NCI-H1092 treated with DMSO at 0.1 percent for 48 hours (cell line): ENCODE measurements around the gene MUC16.
"Not testable (repeated sequence)": the region's sequence is repeated elsewhere in the genome, so short reads cannot be mapped to it uniquely, and the experiment has no call there.

ENCODE experiments used
- DNase-seq: peaks from one replicate; lab custom pipeline; 2025; lab: John Stamatoyannopoulos, UW

The MUC16 gene

DNA sequence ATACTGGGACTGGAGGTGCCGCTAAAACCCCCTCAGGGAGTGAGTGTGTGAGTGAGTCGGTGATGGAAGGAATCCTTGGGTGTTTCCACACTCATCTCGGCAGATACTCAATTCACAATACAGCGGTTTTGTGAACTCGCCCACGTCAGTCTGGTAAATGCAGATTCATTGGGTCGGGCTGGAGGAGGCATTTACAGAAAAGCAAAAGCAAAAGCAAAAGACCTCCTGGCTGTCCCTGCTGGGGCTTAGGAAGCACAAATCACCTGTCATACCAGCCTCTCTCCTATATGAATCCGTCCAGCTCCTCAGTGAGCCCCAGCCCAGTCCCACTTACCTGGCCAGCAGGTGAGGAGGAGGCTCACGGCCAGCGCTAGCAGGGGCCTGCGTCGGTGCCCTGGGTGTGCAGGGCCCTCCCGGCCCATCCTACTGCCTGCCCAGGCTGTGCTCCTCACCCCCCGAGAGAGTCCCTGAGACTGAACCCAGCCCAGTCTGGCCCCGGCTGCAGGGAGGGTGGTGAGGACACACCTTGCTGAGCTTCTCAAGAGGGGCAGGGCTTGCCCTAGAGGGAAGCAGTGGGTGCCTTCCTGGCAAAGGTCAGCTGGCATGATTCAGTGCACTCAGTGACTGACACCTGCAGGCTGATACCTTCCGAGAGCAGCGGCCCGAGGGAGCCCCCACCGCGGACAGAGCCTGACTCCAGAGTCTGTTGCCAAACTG, at the start of gene MUC16:
MUC16 (minus strand) TSS at position 475 of the 717 bp plus-strand sequence.
- no peak for DNase-seq

DNA sequence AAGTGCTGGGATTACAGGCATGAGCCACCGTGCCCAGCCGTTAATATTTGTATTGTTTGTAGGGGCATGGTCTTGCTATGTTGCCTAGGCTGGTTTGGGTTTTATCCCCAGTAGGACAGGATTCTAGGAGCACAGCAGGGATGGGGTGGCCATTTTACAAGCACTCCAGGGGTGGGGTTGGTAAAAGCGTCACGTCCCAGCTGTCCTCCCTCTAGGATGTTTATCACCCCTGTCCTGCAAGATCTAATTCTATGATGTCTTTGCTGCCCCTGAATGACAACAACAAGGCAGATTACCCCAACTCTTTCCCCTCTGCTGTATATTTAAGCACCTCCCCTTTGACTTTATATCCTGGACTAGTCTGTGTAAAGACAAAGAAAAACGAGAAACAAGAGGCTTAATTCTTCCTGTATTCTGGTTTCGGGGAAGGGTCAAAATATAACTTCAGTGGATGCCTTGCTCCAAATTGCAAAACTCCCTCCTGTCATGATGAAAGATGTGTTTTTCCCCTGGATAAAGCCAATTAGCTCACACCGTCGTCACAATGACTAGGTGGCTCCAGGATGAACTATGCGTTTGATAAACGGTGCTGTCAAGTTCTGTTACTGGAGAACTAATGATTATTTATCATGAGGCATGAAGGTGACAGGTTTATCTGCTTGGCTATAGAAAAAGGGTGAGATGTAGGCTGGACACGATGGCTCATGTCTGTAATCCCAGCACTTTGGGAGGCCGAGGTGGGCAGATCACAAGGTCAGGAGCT, 48.9 kb upstream of the MUC16 start:
- DNase-seq, result no peak

DNA sequence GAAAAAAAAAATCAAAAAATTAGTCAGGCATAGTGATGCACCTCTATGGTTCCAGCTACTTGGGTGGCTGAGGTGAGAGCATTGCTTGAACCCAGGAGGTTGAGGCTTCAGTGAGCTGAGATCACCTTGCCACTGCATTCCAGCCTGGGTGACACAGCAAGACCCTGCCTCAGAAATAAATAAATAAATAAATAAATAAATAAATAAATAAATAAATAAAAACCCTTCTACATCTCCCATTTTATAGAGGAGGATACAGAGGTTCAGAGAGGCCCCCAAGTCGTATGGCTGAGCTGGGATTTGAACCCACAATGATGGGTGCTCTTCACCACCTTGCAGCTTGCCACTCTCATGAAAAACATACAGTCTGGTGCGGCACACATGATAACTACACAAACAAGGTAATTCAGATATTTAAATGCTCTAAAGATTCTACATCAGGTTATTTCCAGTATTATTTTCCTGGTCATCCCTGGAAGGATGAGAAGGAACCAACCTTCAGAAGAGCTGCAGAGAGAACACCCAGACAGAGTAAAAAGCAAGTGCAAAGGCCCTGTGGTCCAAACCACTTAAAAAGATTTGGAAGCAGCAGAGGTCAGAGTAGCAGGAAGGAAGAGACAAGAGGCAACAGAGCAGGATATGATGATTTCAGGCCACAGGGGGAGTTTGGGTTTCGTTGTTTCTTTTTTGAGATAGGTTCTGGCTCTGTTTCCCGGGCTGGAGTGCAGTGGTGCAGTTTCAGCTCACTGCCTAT, 47.5 kb upstream of the MUC16 start:
- DNase-seq, result no peak

DNA sequence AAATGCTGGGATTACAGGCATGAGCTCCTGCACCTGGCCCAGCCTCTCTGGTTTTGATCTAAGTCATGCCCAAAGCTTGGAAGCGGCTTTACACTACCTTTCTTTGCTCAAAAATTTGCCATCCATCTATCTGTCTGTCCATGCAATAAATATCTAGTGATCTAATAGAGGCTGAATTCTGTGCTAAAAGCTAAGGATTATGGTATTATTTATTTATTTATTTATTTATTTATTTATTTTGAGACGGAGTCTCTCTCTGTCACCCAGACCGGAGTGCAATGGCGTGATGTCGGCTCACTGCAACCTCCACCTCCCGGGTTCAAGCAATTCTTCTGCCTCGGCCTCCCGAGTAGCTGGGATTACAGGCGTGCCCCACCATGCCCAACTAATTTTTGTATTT, 45.9 kb upstream of the MUC16 start:
- DNase-seq, result not testable (repeated sequence)

DNA sequence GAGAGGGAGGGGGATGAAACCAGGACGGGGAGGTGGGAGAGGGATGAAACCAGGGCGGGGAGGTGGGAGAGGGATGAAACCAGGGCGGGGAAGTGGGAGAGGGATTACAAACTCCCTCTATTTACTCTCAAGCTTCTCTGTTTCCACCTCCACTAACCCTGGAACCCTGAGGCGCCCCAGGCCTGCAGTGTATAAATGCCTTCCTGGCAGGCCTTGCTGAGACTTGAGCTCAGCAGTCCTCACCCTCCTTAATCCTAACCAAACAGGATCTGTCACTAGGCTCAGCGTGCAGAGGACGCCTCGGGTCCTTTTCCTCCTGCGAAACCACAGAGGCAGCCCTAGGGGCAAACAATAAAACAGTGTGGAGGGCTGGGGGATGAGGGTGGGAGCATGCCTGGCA, 44.6 kb upstream of the MUC16 start:
- DNase-seq, result no peak

DNA sequence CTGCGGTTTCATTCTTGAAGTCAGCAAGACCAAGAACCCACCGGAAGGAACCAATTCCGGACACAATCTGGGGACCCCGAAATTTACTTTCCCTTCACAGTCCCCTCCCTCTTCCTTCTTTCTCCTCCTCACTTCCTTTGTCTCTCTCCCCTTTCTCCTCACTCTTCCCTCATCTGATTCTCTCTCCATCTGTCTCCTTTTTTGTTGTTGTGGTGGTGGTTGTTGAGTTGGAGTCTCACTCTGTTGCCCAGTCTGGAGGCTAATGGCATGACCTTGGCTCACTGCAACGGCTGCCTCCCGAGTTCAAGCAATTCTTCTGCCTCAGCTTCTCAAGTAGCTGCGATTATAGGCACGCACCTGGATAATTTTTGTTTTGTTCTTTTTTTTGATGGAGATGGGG, 44.0 kb upstream of the MUC16 start:
- DNase-seq, result no peak

DNA sequence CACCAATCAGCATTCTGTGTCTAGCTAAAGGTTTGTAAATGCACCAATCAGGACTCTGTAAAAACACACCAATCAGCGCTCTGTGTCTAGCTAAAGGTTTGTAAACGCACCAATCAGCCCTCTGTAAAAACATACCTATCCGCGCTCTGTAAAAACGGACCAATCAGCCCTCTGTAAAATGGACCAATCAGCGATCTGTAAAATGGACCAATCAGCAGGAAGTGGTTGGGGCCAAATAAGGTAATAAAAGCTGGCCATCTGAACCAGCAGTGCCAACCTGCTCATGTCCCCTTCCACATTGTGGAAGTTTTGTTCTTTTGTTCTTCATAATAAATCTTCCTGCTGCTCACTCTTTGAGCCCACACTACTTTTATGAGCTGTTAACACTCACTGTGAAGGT, 43.5 kb upstream of the MUC16 start:
- DNase-seq, result not testable (repeated sequence)

DNA sequence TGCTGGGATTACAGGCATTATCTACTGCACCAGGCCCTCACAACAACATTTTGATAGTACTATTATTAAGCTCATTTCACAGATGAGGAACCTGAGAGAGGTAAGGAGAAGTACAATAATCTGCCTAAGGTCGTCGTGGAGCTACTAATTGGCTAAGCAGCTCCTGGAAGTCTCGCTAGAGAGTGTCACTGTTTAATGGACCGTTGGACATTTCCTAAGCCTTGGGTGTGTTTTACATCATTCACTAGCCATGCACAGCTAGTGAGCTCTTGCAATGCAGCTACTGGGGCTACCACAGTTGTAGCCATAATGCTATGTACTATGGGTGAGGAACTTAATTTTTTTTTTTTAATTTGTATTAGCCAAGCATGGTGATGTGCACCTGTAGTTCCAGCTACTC, 42.7 kb upstream of the MUC16 start:
- no peak for DNase-seq

DNA sequence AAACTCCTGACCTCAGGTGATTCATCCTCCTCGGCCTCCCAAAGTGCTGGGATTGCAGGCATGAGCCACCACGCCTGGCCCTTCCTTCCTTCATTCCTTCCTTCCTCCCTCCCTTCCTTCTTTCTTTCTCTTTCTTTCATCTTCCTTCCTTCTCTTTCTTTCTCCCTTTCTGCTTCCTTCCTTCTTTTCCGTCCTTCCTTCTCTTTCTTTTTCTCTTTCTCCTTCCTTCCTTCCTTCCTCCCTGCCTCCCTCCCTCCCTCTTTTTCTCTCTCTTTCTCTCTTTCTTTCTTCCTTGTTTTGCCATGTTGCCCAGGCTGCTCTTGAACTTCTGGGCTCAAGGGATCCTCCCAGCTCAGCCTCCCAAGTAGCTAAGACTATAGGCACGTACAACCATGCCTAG, 36.5 kb upstream of the MUC16 start:
- DNase-seq, result no peak

DNA sequence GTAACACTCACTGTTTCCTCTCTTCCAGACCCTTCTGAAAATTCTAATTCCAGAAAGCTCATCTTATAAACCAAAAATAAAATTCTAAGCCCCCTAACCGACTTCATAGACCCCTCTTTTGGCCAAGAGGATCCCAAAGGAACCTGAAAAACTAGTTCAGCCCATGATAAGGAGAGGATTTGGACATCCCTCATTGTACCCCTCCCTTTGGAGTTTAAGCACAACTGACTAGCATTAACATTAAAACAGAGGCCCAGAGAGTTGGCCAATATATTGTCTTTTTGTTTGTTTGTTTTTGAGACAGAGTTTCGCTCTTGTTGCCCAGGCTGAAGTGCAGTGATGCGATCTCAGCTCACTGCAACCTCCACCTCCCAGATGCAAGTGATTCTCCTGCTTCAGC, 34.2 kb upstream of the MUC16 start:
- DNase-seq, result no peak

DNA sequence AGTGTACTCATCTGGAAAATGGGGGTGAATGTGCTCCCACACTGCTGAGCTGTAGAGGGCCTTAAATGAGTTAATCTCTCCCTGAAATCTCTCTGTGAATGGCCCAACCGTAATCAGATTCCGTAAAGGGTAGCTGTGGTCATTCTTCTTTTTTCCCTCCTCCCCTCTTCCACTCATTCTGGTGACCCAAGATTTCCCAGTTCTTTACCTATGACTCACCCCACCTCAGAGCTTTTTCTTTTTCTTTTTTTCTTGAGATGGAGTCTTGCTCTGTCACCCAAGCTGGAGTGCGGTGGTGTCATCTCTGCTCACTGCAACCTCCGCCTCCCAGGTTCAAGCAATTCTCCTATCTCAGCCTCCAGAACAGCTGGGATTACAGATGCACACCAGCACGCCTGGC, 33.3 kb upstream of the MUC16 start:
- DNase-seq, result no peak

DNA sequence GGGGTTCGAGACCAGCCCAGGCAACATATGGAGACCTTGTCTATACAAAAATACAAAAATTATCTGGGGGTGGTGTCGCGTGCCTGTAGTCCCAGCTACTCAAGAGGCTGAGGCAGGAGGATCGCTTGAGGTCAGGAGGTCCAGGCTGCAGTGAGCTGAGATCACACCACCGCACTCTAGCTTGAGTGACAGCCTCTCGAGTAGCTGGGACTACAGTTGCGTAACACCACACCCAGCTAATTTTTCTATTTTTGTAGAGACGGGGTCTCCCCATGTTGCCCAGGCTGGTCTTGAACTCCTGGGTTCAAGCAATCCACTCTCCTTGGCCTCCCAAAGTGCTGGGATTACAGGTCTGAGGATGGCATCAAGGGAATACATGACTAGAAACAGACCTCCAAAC, 30.8 kb upstream of the MUC16 start:
- DNase-seq, result no peak

DNA sequence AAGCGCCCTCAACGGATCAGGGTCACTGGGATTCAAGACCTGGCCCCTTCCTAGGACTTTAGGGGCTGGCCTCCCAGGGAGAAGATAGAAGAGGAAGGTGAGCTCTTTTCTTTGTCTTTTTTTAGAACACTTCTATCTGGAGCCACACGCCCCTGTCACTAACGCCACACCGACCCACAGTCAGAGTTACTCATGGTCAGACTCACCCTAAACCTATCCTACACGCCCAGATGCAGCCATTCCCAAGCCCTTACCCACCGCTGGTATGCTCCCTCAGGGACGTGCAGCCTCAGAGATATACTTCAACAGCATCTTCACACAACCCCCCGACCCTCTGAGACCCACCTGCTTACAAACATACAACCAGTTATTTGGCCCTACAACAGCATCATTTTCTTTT, 29.9 kb upstream of the MUC16 start:
- no peak for DNase-seq

DNA sequence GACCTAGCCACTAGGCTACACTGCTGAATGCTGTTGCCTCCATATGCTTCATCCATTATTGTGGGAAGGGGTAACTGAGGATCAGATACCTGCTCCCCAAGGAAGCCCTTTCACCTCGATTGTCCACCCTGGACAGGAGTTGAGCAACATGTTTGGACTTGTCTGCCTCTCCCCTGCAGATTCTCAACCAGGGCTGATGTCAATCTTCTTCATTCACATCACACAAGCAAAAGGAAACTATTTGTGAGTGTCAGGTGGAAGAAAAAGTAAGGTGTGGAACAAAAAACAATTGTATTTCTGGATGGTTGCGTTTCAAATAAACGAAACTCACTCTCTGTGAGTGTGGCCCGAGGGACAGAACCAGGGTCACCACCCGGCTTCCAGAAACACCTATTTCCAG, 29.5 kb upstream of the MUC16 start:
- no peak for DNase-seq

DNA sequence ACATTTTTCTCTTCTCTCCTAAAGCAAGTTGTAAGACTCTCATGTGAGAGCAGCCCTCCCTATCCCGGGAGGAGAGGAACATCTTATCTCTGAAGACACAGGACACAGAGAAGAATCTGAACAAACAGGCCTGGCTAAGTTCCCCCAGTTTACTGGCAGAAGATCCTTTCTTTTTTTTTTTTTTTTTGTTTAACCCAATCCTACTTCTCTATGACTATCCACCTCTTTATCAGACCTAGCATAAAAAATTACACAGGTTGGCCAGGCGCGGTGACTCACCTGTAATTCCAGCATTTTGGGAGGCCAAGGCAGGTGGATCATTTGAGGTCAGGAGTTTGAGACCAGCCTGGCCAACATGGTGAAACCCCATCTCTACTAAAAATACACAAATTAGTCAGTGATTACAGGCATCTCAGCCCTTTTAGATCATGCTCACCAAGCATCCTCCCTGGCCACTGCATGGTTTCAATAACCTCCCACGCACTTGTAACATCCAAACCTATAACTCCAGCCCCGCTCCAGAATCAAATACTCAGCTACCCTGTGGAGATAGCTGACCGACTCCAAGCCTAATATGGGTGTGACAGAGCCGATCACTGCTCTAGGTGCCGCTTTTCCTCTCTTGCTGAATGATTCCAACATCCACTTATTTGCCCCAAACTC, 27.3 kb upstream of the MUC16 start:
- no peak for DNase-seq

DNA sequence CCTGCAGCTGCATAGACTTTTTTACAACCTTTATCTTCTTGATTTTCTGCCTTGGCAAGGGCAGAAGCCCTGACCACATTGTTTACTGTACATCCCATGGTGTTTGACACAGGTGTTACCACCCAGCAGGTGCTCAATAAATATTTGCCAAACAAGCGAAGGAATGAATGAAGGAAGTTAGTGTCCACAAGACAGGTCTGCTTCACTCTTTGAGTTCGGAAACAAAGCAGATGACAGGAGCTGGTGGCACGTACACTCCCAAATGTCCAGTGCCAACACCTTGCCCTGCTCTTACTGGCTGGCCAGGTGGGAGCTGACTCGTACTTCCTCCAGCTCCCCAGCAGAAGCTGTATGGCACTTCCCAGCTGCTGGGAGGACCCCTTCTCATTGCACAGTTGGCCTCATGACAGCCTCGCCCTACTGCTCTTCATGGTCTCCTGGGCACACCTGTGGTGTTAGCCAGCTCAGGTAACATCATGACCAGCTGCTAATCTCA, 22.0 kb upstream of the MUC16 start:
- DNase-seq, result no peak

DNA sequence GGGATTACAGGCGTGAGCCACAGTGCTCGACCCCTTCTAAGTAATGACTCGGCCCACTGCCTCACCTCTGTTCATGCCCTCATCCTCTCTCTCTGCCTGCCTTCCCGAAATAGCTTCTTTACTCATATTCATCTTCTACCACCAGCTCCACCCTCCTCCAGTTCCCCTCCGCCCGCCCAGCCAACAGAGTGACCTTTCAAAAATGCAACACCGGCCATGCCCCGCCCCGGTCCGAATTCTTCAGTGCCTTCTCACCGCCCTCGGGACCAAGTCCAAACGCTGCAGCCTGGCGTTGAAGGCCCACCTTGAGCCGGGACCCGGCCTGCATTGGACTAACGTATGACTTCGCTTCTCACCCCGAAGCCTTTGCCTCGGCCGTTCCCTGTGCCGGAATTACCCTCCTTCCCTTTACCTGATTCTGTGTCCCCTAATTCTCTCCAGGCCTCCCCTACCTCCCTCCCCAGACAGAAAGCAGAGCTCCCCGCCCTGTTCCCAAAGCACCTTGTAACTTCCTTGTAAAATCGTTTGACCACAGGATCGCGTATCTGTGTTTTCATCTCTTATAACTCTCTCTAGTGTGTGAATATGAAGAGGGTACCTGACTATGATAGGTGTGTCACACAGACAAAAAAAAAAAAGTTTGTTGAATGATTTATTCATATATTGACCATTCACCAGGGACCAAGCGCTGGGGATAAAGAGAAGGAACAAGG, 8.1 kb upstream of the MUC16 start:
- no peak for DNase-seq

DNA sequence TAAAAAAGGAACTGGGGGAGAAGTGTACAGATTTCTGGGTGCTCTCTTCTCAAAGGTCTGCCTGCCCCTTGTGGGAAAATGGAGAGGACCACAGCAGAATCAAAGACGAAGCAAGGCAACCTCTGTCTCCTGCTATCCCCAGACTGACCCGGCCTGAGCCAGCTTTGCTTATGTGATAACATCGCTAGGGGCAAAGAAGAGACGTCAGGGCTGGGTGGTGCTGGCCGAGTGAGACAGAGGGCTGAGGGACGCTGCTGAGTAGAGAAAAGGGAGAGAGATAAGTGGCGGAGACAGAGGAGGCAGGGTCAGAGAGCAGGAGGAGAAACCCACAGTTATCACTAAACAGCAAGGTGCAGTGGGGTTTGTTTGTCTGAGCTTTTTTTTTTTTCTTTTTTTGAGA, 4.6 kb upstream of the MUC16 start:
- DNase-seq, result no peak

DNA sequence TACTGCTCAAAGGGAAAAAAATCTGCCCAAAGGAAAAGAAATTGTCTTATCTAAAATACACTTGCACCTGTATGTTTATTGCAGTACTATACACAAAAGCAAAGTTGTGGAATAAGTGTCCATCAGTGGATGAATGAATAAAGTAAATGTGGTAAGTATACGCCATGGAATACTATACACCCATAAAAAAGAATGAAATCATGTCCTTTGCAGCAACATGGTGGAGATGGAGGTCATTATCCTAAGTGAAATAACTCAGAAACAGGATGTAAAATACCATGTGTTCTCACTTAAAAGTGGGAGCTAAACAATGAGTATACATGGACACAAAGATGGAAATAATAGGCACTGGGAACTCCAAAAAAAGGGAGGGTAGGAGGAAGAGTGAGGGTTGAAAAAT, 3.8 kb upstream of the MUC16 start:
- no peak for DNase-seq

DNA sequence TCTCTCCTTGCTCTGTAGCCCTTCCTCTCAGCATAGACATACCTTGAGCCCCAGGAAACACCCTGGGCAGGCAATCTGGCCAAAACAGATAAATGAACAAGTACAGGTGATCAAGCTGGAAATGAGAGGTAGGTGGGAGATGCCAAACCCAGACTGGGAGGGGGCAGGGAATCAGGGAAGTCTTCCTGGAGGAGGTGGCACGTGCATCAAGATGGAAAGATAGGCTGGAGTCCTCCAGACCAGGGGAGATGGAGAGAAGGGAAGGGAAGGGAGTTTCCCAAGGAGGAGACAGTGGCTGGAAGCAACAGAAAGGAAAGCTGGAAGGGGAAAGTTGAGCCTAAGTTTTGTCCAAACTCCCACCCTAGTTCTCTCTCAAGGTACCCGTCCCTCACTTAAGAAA, 1.7 kb upstream of the MUC16 start:
- no peak for DNase-seq

DNA sequence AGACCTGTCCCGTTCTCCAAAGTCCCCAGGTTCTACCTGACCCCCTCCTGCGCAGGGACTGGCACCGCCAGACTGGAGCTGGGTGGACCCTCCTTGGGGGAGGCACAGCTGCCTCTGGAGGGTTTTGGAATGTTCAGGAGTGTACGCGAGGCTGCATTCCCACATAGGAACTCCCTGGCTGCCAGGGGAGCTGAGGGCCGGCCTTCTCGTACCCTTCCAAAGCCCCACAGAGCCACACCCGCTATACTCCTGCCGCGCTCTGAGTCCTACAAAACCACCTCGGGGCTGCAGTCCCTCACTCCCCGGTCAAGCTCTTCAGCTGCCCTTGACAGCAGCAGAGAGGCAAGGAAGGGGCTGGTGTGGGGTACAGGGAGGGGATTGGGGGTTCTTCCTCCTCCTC, 484 bp upstream of the MUC16 start:
- DNase-seq, result no peak

DNA sequence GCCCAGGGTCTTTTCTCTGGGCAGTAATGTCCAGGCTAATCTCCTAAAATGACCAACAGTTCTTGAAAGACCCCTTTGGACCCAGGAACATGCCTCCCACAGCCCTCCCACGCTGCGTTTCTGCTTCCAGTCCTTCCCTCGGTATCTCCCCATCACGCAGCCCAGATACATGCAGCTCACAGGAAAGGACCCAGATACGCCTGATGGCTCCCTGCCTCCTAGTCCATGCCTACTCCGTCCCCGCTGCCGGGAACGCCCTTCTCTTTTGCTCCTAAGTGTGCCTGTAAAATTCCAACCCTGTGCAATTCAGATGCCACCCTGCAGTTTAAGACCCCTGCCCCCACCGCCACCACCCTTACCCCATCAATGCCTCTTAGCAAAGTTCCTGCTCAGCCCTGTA, 778 bp downstream of the MUC16 start:
- DNase-seq, result no peak
